A549 (cell line): ENCODE measurements around the gene ITPKB. TPM values are rescaled to one million over a fixed set of nuclear protein-coding genes. Genes with fewer than 3 reads are reported as not detected.

Experiments used
- ATAC-seq, 2 experiments: fragments of 200-7000 bp in 1 of 2; fragments of >200 bp in 1 of 2; cut with Nextera tagmentation in 1 of 2; cut with Tn5 transposase in 1 of 2; 3 replicates each; pipeline versions ENCODE4 v1.8.0 to v1.9.1; 2018 to 2020; ENCODE audit warnings: mild to moderate bottlenecking in 1 of 2, moderate library complexity in 1 of 2
- CTCF ChIA-PET: fragments of 300-600 bp; sonication (Branson Sonifier 250); formaldehyde crosslinking; extraction: SDS; loops from one replicate; lab custom pipeline; 2021; ENCODE audit warnings: antibody characterized with exemption, inconsistent platforms; lab: Yijun Ruan, JAX
- POLR2A ChIA-PET: fragments of 350-600 bp; formaldehyde crosslinking; extraction: SDS; loops from one replicate; lab custom pipeline; 2021; ENCODE audit warnings: antibody characterized with exemption, inconsistent platforms; lab: Yijun Ruan, JAX
- DNase-seq, 2 experiments: peaks; one replicate each; pipeline versions ENCODE4 v3.0.0 to v3.0.0-alpha.2; 2011 to 2016; ENCODE audit warnings: low read depth in 1 of 2, low spot score in 1 of 2
- FAIRE-seq: peaks from 2 replicates; lab custom pipeline; 2011; peaks lifted over from hg19 to GRCh38; lab: Jason Lieb, UNC
- H3K27ac ChIP-seq, 2 experiments: fragments of >200 bp; sonication (Bioruptor Twin); formaldehyde crosslinking; 3 replicates each; pipeline ENCODE4 v1.5.1; 2016 to 2017
- H3K4me1 ChIP-seq: fragments of >200 bp; sonication (Bioruptor Twin); formaldehyde crosslinking; 3 replicates; pipeline ENCODE4 v1.6.1; 2016
- H3K4me2 ChIP-seq: fragments of >200 bp; sonication (Bioruptor Twin); formaldehyde crosslinking; 3 replicates; pipeline ENCODE4 v1.6.1; 2016
- H3K4me3 ChIP-seq: fragments of >200 bp; sonication (Bioruptor Twin); formaldehyde crosslinking; 3 replicates; pipeline ENCODE4 v1.5.1; 2016
- H3K9me3 ChIP-seq: fragments of >200 bp; sonication (Bioruptor Twin); formaldehyde crosslinking; 3 replicates; pipeline ENCODE4 v1.6.1; 2016
- CEBPB ChIP-seq, 2 experiments: fragments of >200 bp in 1 of 2; sonication (Bioruptor Twin) in 1 of 2; formaldehyde crosslinking in 1 of 2; IDR thresholded peaks; 2 replicates each; pipeline ENCODE4 v1.6.1; 2012 to 2016
- CHD4 ChIP-seq: fragments of 200-600 bp; sonication (generic); IDR thresholded peaks from 2 replicates; pipeline ENCODE4 v1.6.1; 2016; ENCODE audit warnings: antibody characterized with exemption, mild to moderate bottlenecking, borderline replicate concordance
- EP300 ChIP-seq, 2 experiments: fragments of >200 bp; sonication (Bioruptor Twin); formaldehyde crosslinking; IDR thresholded peaks; 2 replicates in 1 of 2; 3 replicates in 1 of 2; pipeline ENCODE4 v1.6.1; 2016 to 2017
- FOSB ChIP-seq: fragments of 250-450 bp; sonication (Bioruptor Pico); IDR thresholded peaks from 2 replicates; pipeline ENCODE4 v1.5.0; 2020; ENCODE audit warnings: mild to moderate bottlenecking, moderate library complexity
- HDAC2 ChIP-seq: fragments of 200-600 bp; sonication (generic); IDR thresholded peaks from 2 replicates; pipeline ENCODE4 v1.6.1; 2016
- JUN ChIP-seq, 2 experiments: fragments of >200 bp; sonication (Bioruptor Twin); formaldehyde crosslinking; IDR thresholded peaks; 2 replicates in 1 of 2; 3 replicates in 1 of 2; pipeline ENCODE4 v1.6.1; 2016 to 2017
- JUNB ChIP-seq: fragments of >200 bp; sonication (Bioruptor Twin); formaldehyde crosslinking; IDR thresholded peaks from 2 replicates; pipeline ENCODE4 v1.6.1; 2016
- MAFK ChIP-seq: fragments of 450-650 bp; IDR thresholded peaks from 2 replicates; pipeline ENCODE4 v1.6.1; 2014; ENCODE audit not compliant: partially characterized antibody
- MAZ ChIP-seq: fragments of 150-350 bp; IDR thresholded peaks from 2 replicates; pipeline ENCODE4 v1.6.1; 2014; ENCODE audit warnings: antibody characterized with exemption, low read depth, low read length, borderline replicate concordance
- NR3C1 ChIP-seq: fragments of >200 bp; sonication (Bioruptor Twin); formaldehyde crosslinking; IDR thresholded peaks from 3 replicates; pipeline ENCODE4 v1.6.1; 2017
- POLR2A ChIP-seq: IDR thresholded peaks from 2 replicates; pipeline ENCODE4 v1.6.1; 2012; ENCODE audit warnings: mild to moderate bottlenecking, low read length
- RAD21 ChIP-seq, 2 experiments: fragments of >200 bp in 1 of 2; sonication (Bioruptor Twin) in 1 of 2; formaldehyde crosslinking in 1 of 2; IDR thresholded peaks in 1 of 2; conservative IDR thresholded peaks in 1 of 2; 2 replicates in 1 of 2; 3 replicates in 1 of 2; pipeline ENCODE4 v1.6.1; 2012 to 2018; ENCODE audit warnings: inconsistent platforms in 1 of 2
- RCOR1 ChIP-seq: fragments of 150-350 bp; IDR thresholded peaks from 2 replicates; pipeline ENCODE4 v1.6.1; 2014; ENCODE audit warnings: antibody characterized with exemption, low read length, low read depth
- SREBF2 ChIP-seq: fragments of 450-650 bp; IDR thresholded peaks from 2 replicates; pipeline ENCODE4 v1.6.1; 2014; ENCODE audit warnings: mild to moderate bottlenecking, moderate library complexity
- ZC3H11A ChIP-seq: fragments of 450-650 bp; IDR thresholded peaks from 2 replicates; pipeline ENCODE4 v1.6.1; 2014; ENCODE audit warnings: antibody characterized with exemption, mild to moderate bottlenecking
- ZNF302 ChIP-seq: fragments of 250-450 bp; sonication (Bioruptor Pico); IDR thresholded peaks from 2 replicates; pipeline ENCODE4 v1.9.0; 2021; ENCODE audit warnings: inconsistent platforms, mild to moderate bottlenecking, moderate library complexity
- WGBS: methylation state at CpG from one replicate; pipeline ENCODE4 v1.1.6; 2017; ENCODE audit errors: missing lambda C conversion rate; 5-methylcytosine and 5-hydroxymethylcytosine counted together
- polyA plus RNA-seq, 4 experiments: library from polyadenylated mRNA; depleted of rRNA in 3 of 4; stranded (reverse); fragments of >200 nt; fragmentation: RNase III in 1 of 4; extraction: RNeasy Plus Mini Kit Qiagen cat#74134 plus additional on column Dnase treatment in 1 of 4; gene quantifications; 2 replicates in 3 of 4; 3 replicates in 1 of 4; pipeline ENCODE4 v1.2.3, GENCODE V29; 2011 to 2017
- TF ChIP-seq, protein P1 (sequence below): IDR thresholded peaks from 2 replicates; pipeline ENCODE4 v1.6.1; 2012; ENCODE audit warnings: low read depth, borderline replicate concordance
- TF ChIP-seq, protein P2 (sequence below): fragments of 200-600 bp; sonication (generic); IDR thresholded peaks from 2 replicates; pipeline ENCODE4 v1.6.1; 2016; ENCODE audit warnings: antibody characterized with exemption, mild to moderate bottlenecking, moderate library complexity
- TF ChIP-seq, protein P3 (sequence below): fragments of >200 bp; sonication (Bioruptor Twin); formaldehyde crosslinking; IDR thresholded peaks from 3 replicates; pipeline ENCODE4 v1.6.1; 2016
- TF ChIP-seq, protein P4 (sequence below): fragments of >200 bp; sonication (Bioruptor Twin); formaldehyde crosslinking; IDR thresholded peaks from 2 replicates; pipeline ENCODE4 v1.6.1; 2016

ITPKB gene
- polyA plus RNA-seq, 2 of the 4 experiments (the other 2 are of a cell fraction), result 1.7 to 2.8 TPM

DNA sequence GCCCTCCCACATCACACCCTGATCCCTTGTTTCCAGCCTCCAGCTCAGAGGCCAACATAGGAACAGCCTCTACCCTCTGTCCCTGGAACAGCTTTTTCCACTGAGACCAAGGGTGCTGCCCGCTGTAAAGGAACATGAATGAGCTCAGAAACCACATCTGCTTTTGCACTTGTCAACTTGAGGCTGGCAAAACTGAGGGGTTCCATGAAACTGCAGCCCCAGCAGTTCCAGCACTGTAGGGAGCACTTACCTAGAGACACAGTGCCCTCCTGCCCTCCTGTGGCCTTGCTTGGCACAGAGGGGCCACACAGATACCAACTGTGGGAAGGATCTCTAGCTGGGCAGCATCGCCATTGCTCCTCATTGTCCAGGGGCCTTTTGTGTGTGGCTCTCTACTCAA, 51.7 kb downstream of the ITPKB start:
- Histone ChIP-seq H3K4me3 (no peak overlapping the region), H3K4me2 (no peak overlapping the region), H3K4me1 (no peaks in the 10 kb centered on the region), H3K9me3 (no peaks in the 10 kb centered on the region), H3K27ac (no peak overlapping the region)
- TF ChIP-seq FOSB (CRISPR knock-in tag) (no peak), HDAC2 (no peak), CEBPB (IDR thresholded peaks at IDR 0.05) (no peak), JUNB (no peak), SREBF2 (no peak), JUN (IDR thresholded peaks at IDR 0.05) (no peak), RAD21 (conservative IDR thresholded peaks at IDR 0.05 in 1 of 2, IDR thresholded peaks at IDR 0.05 in 1 of 2) (0 out of 5 replicates have a peak, but pooled peaks of 1 of the 2 experiments have one; percentile 5), CHD4 (no peak)
- TF ChIP-seq, protein P1, sequence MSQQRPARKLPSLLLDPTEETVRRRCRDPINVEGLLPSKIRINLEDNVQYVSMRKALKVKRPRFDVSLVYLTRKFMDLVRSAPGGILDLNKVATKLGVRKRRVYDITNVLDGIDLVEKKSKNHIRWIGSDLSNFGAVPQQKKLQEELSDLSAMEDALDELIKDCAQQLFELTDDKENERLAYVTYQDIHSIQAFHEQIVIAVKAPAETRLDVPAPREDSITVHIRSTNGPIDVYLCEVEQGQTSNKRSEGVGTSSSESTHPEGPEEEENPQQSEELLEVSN, result no peak
- ATAC-seq (peak in 1 of 2 experiments; percentile 48; a peak in 1 of 6 replicates), DNase-seq (no peak), FAIRE-seq (no peak)
- WGBS, result 89% methylated on average over 2 of the region's 2 CpGs
- CTCF ChIA-PET, result interaction anchor here (0.6 to 1.4 kb wide), 5 partner anchors 24 to 140 kb away, joined by 3 to 4 read pairs (median 3); no protein-coding TSS in a partner anchor
- POLR2A ChIA-PET, result no interaction called here

DNA sequence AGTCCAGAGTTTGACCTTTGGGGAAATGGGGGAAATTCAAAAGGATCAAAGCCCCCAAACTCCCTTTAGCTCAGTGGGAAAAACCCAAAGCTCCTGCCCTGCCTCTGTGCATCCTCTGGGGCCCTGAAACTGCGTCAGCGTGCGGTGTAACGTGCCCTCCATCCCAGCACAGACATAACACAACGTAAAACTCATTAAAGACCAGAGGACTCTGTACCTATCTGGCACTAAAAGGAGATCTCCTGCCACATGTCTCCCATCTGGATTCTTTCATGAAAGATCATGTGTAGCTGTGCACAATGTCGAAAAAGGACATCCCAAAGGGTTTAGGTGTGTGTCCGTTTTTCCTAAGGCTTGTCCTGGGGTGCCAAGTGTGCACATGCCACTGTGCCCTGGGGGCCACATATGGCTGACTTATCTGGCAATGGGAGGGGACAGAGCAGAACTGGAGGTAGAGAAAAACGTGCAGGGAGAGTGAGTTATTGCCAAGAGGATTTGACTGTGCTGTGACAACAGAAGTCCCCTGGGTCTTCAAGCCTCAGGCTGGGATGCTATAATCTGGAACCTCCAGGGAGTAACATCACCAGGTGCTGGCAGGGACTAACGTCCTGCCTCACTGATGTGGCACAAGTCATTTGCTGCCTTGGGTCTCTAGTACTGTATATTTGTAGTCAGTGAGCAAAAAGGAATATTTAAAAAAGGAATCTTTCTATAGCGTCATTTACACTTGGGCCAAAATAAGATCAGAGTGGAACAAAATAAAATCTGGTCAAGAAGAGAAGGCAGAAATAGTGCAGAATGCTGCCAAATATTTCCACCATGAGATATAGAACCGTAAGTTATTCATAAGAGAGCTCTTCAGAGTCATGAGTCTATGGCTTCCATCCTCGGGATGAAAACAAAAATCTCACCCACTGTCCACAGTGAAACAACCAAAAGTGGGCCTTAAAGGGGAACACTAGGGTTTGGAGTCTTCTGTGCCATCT, 52.3 kb downstream of the ITPKB start:
- 57% methylated on average over 12 of the region's 12 CpGs for WGBS
- DNase-seq, result no peak
- Histone ChIP-seq H3K27ac (no peak overlapping the region), H3K4me3 (no peak overlapping the region), H3K4me2 (no peak overlapping the region), H3K9me3 (no peaks in the 10 kb centered on the region), H3K4me1 (no peaks in the 10 kb centered on the region)
- no peak for ATAC-seq
- TF ChIP-seq RCOR1, result no peak
- TF ChIP-seq ZC3H11A, result no peak
- TF ChIP-seq, protein P2, sequence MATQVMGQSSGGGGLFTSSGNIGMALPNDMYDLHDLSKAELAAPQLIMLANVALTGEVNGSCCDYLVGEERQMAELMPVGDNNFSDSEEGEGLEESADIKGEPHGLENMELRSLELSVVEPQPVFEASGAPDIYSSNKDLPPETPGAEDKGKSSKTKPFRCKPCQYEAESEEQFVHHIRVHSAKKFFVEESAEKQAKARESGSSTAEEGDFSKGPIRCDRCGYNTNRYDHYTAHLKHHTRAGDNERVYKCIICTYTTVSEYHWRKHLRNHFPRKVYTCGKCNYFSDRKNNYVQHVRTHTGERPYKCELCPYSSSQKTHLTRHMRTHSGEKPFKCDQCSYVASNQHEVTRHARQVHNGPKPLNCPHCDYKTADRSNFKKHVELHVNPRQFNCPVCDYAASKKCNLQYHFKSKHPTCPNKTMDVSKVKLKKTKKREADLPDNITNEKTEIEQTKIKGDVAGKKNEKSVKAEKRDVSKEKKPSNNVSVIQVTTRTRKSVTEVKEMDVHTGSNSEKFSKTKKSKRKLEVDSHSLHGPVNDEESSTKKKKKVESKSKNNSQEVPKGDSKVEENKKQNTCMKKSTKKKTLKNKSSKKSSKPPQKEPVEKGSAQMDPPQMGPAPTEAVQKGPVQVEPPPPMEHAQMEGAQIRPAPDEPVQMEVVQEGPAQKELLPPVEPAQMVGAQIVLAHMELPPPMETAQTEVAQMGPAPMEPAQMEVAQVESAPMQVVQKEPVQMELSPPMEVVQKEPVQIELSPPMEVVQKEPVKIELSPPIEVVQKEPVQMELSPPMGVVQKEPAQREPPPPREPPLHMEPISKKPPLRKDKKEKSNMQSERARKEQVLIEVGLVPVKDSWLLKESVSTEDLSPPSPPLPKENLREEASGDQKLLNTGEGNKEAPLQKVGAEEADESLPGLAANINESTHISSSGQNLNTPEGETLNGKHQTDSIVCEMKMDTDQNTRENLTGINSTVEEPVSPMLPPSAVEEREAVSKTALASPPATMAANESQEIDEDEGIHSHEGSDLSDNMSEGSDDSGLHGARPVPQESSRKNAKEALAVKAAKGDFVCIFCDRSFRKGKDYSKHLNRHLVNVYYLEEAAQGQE, result no peak
- TF ChIP-seq FOSB (CRISPR knock-in tag), result no peak
- TF ChIP-seq NR3C1, result no peak
- no peak for TF ChIP-seq EP300 (IDR thresholded peaks at IDR 0.05)
- TF ChIP-seq MAZ, result no peak
- TF ChIP-seq, protein P3, sequence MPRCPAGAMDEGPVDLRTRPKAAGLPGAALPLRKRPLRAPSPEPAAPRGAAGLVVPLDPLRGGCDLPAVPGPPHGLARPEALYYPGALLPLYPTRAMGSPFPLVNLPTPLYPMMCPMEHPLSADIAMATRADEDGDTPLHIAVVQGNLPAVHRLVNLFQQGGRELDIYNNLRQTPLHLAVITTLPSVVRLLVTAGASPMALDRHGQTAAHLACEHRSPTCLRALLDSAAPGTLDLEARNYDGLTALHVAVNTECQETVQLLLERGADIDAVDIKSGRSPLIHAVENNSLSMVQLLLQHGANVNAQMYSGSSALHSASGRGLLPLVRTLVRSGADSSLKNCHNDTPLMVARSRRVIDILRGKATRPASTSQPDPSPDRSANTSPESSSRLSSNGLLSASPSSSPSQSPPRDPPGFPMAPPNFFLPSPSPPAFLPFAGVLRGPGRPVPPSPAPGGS, result no peak
- TF ChIP-seq ZNF302 (CRISPR knock-in tag), result no peak
- TF ChIP-seq, protein P4, sequence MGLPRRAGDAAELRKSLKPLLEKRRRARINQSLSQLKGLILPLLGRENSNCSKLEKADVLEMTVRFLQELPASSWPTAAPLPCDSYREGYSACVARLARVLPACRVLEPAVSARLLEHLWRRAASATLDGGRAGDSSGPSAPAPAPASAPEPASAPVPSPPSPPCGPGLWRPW, result no peak
- no peak for TF ChIP-seq POLR2A
- TF ChIP-seq CEBPB (IDR thresholded peaks at IDR 0.05), result no peak
- TF ChIP-seq MAFK, result no peak
- TF ChIP-seq, protein P1, result no peak
- TF ChIP-seq HDAC2, result no peak
- ChIA-PET POLR2A (no interaction called here), CTCF (interaction anchor here (0.8 to 1.0 kb wide), 2 partner anchors 60 to 139 kb away, joined by 3 read pairs; no protein-coding TSS in a partner anchor)
- no peak for FAIRE-seq
